ENCODE data around the gene NEDD4L.

Gene NEDD4L

DNA sequence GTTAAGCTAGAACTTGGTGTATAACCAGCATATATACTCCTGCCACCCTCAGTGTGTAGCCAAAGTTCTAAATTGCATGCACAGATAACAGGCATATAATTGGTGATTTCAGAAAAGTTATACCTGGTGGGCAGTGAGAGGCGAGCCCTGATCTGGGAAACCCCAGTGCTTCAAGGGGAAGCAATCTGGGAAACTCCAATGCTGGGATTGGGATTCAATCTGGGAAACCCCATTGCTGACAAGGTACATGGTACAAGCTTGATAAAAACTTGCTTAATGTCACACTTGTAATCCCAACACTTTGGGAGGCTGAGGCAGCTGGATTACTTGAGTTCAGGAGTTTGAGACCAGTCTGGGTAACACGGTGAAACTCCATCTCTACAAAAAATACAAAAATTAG, 147.6 kb downstream of the NEDD4L start:
- TF ChIP-seq, protein P1, sequence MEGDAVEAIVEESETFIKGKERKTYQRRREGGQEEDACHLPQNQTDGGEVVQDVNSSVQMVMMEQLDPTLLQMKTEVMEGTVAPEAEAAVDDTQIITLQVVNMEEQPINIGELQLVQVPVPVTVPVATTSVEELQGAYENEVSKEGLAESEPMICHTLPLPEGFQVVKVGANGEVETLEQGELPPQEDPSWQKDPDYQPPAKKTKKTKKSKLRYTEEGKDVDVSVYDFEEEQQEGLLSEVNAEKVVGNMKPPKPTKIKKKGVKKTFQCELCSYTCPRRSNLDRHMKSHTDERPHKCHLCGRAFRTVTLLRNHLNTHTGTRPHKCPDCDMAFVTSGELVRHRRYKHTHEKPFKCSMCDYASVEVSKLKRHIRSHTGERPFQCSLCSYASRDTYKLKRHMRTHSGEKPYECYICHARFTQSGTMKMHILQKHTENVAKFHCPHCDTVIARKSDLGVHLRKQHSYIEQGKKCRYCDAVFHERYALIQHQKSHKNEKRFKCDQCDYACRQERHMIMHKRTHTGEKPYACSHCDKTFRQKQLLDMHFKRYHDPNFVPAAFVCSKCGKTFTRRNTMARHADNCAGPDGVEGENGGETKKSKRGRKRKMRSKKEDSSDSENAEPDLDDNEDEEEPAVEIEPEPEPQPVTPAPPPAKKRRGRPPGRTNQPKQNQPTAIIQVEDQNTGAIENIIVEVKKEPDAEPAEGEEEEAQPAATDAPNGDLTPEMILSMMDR (IDR thresholded peaks at IDR 0.05; ENCODE audit: extremely low read depth, missing control alignments) = no peak
- no peak for DNase-seq (ENCODE audit: low spot score)

DNA sequence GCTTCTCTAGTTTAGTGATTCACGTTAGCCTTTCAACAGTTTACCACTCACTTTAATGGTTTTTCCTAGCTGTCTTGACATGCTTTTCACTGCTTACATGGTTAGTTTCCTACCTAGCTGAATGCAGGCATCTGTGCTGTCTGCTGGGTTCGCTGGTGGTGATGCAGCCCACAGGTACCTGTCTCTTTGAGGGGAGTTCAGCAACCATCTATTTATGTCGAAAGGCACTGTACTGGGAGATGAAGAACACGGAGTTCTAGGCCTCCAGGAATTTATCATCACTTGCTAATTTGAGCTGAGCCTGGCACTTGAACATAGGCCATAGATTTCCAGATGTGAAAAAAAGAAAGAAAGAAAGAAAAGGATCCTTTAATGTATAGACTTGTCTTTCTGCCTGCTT, 148.5 kb downstream of the NEDD4L start:
- TF ChIP-seq, protein P1 (IDR thresholded peaks at IDR 0.05; ENCODE audit: extremely low read depth, missing control alignments) = no peak
- no peak for DNase-seq (ENCODE audit: low spot score)

DNA sequence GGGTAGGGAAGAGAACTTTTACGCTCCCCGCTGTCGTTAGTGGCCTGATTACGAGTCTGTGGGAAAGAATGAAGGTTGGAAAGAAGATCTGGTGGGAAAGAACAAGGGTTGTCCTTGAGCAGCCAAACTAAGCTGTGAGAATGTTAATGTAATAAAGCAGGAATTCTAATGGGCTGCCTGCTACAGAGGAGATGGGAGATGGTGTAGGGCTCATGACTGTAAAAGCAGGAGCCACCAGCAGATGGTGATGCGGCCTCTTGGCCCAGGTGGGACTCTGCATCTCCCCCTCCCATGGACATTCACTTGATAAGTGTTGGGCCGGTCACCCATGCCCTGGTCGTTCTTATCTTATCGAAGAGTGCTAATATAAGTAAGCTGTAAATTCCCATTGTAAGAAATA, 150.0 kb downstream of the NEDD4L start:
- TF ChIP-seq, protein P1 (IDR thresholded peaks at IDR 0.05; ENCODE audit: extremely low read depth, missing control alignments) = peak; percentile 33
- DNase-seq (ENCODE audit: low spot score) = peak; percentile 46

DNA sequence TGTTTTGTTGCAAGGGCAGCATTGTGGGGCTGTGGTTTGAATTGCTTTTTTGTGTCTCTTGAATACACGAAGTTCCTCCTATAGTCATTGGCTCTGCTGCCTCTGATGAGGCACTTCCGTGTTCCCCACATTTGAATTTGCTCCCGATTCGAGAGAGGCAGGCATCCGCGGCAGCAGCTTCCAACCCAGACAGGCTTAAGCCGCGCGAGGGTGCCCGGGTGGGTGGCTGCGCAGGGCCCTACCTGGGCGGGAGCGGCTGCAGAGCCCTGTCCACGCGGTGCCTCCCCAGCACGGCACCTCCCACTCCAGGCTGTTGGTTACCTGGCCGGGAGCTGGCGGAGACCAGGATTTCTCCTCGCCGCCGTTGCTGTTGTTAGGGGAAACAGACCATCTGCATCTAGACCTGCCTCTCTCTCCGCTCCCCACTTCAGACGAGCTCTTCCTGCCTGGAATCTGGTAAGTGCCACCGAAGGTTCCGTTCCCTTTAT, 151.3 kb downstream of the NEDD4L start:
- DNase-seq (ENCODE audit: low spot score) = peak; percentile 51
- TF ChIP-seq, protein P1 (IDR thresholded peaks at IDR 0.05; ENCODE audit: extremely low read depth, missing control alignments) = no peak

DNA sequence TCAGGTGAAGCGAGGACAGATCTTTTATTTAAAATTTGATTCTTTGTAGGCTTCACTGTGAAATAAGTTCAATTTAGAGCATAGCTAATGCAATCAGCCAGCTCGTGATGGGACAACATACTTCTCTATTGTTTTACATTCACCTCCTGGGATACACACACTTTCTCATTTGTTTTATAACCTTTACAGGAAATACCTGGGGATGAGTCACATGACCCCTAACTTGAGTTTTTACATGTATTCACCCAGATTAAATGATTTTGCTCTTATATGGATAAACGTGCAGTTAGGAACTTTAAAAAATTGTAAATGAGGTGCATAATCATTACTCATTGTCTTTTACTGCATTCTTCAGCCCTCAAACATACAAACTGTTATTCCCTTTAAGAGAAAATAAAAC, 152.1 kb downstream of the NEDD4L start:
- TF ChIP-seq, protein P1 (IDR thresholded peaks at IDR 0.05; ENCODE audit: extremely low read depth, missing control alignments) = no peak
- DNase-seq (ENCODE audit: low spot score) = no peak

DNA sequence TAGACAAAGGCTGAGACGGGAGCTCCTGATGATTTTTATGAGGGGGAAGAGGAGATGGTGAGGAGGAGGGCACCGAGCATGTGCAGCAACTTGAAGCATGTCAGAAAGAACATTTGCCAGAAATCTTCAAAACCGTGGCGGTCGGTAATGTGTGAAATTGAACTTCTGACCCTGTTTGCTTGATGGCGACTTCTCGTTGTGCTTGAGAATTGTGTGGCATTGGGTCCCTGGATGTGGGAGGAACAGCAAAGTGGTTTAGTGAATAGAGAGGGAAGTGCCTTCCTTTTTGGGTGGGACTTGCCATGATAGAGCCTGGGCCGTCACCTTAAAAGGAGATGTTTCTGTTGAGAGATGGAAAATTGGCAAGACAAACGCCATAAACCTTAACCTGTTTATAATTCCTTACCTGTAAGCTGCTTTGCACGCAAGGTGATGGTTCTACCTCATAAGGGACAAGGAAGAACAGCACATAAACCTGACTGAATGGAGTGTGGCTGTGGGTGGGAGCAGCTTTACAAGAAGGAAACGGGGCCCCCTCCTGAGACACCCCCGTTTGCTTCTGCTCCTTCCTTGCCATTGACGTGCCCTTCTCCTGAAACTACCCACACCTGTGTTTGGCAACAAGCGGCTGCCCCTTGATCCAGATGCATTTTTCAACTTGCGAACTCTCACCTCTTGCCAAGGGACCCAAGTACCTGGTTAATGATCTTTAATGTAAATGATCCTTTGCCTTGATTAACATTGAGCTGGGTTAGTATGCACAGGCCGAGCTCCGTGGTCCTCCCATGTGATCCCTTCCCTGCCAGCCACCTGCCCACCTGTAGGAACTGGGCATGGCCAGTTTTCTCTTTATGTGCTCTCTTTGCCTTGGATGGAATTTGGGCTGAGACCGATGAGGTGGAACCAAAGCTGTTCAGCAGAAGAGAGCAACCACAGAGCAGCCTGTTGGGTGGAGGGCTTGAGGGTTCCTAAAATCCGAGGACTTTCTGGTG, 153.2 kb downstream of the NEDD4L start:
- DNase-seq (ENCODE audit: low spot score) = no peak
- TF ChIP-seq, protein P1 (IDR thresholded peaks at IDR 0.05; ENCODE audit: extremely low read depth, missing control alignments) = no peak

DNA sequence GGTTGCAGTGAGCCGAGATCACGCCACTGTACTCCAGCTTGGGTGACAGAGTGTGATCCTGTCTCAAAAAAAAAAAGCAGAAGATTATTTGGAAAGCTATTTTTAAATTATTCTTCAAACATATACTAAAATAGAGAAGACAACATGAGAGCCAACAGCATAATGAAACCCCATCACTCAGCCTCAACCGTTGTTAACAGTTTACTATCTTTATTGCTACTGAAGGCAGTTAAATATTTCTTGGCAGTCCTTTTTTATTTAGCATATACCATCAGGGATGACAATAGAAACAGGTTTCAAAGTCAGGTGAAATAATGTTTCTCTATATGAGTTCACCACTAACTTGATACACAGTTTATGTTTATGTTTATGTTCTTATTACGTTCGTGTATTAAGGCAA, 157.2 kb downstream of the NEDD4L start:
- TF ChIP-seq, protein P1 (IDR thresholded peaks at IDR 0.05; ENCODE audit: extremely low read depth, missing control alignments) = no peak

More for the DNA sequence above, 157.2 kb downstream of the NEDD4L start:
- DNase-seq (ENCODE audit: low spot score) = no peak

Measured in GM20000 (cell line).